Measurements from ENCODE around the gene TPPP.

DNA sequence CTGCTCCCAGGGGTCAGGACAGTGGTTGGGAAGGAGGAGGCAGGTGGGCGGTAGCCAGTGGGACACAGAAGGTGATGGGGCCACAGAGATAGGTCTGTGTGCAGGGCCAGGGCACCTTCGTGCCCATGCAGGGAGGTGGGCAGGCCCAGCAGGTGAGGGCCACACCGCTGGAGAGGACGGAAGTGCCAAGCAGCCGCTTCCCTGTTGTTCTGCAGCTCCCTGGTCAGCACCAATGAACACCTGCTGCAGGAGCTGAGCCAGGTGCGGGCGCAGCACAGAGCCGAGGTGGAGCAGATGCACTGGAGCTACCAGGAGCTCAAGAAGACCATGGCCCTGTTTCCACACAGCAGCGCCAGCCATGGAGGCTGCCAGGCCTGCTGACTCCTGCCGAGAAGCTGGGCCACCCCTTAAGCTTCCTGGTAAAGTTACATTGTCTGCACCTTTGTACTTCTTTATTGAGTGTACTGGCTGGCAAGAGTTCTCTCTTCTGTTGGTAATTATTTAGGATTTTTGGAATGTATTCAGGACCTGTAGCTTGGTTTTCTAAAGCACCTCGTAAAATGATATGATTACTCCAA lies 40.3 kb downstream of the TPPP start:
- TF ChIP-seq, protein P1, sequence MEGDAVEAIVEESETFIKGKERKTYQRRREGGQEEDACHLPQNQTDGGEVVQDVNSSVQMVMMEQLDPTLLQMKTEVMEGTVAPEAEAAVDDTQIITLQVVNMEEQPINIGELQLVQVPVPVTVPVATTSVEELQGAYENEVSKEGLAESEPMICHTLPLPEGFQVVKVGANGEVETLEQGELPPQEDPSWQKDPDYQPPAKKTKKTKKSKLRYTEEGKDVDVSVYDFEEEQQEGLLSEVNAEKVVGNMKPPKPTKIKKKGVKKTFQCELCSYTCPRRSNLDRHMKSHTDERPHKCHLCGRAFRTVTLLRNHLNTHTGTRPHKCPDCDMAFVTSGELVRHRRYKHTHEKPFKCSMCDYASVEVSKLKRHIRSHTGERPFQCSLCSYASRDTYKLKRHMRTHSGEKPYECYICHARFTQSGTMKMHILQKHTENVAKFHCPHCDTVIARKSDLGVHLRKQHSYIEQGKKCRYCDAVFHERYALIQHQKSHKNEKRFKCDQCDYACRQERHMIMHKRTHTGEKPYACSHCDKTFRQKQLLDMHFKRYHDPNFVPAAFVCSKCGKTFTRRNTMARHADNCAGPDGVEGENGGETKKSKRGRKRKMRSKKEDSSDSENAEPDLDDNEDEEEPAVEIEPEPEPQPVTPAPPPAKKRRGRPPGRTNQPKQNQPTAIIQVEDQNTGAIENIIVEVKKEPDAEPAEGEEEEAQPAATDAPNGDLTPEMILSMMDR (IDR thresholded peaks at IDR 0.05) = no peak
- TF ChIP-seq EZH2 (IDR thresholded peaks at IDR 0.05; ENCODE audit: borderline replicate concordance, insufficient read depth, low read depth, low read length, poor library complexity, severe bottlenecking) = no peak

Data from B cell (primary cell).